ENCODE results near the gene UTF1.
"Not testable (repeated sequence)": the region's sequence is repeated elsewhere in the genome, so short reads cannot be mapped to it uniquely, and the experiment has no call there.

The UTF1 gene

GRCh38 chr10:133209641-133210040 lies 20.4 kb upstream of the UTF1 start:
- no peak for DNase-seq (ENCODE audit: low read depth)

DNA sequence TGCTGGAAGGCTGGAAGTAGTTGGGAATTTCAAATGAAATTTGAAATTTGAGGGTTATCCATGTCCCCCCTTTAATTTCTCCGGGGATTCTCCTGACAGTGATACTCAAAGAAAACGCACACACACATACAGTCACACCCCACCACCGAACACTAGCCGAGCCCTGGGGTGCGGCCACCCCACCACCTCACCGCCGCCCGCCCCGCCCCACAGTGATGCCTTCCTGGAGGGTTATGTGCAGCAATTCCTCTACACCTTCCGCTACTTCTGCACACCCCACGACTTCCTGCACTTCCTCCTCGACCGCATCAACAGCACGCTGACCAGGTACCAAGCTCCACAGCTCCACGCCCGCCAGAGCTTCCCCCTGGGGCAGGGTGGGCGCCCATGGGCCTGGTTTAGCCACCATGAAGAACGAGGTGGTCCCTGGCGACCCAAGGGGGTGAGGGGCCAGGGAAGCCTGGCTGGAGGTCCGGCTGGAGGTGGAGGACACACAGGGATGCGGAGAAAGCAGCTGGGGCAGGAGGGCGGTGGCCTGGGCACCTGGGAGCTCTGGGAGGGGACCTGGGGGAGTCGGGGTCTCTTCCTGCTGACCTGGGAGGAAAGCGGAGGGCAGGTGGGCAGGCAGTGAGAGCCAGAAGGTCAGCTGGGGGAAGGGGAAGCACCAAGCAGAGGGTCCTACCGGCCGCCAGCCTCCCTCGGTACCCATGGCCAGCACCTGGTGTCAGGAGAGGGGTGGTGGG lies 19.4 kb upstream of the UTF1 start:
- DNase-seq (ENCODE audit: low read depth): no peak

GRCh38 chr10:133211141-133211830 lies 18.7 kb upstream of the UTF1 start:
- no peak for DNase-seq (ENCODE audit: low read depth)

GRCh38 chr10:133211959-133212852 lies 17.8 kb upstream of the UTF1 start:
- DNase-seq (ENCODE audit: low read depth): no peak

GRCh38 chr10:133212853-133213494 lies 17.0 kb upstream of the UTF1 start:
- no peak for DNase-seq (ENCODE audit: low read depth)

GRCh38 chr10:133213641-133214467 lies 16.2 kb upstream of the UTF1 start:
- DNase-seq (ENCODE audit: low read depth): no peak

DNA sequence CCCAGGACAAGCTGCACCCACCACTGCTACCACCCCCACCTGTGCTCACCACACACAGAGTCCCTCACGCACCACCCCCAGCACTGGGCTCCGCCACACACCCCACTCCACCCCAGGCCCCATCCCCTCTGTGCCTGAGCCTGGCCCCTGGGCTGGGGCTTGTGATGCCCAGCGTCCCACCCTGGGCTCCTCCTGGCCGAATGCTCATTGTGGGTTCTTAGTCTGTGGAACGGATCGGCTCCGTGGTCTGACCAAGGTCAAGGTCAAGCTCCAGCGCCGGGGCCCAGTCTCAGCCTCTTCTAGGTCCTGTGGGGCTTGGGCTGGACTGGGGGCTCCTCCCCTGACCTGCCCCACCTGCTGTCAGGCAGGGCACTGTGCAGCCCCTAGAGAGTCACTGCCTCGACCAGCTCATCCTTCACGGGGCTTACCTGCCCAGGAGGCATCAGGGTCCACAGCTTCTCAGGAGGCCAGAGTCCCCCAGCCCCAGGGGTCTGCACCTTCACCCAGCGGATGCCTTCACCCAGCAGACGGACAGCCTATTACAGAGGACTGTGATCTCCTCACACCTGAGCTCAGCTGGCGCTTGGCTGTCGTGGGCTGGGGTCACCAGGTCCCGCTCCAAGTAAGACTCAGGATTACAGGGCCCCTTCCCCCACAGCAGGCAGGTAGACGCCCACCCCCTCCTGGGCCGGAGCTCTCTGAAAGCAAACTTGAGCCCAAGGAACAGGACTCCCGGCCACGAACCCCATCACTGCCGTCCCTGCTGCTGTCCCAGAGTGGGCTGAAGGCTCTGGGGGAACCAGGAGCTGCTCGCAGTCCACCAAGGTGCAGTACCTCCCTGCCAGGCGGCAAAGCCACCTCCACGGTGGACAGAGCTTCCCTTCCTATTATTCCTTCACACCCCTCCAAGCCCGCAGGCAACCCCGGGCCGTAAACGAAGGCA lies 15.3 kb upstream of the UTF1 start:
- DNase-seq (ENCODE audit: low read depth): no peak

GRCh38 chr10:133215586-133215985 lies 14.4 kb upstream of the UTF1 start:
- DNase-seq (ENCODE audit: low read depth): no peak

- DNase-seq (ENCODE audit: low read depth): no peak
These were observed 13.2 kb upstream of the UTF1 start for GRCh38 chr10:133216776-133217175.

GRCh38 chr10:133217800-133218589 lies 12.0 kb upstream of the UTF1 start:
- no peak for DNase-seq (ENCODE audit: low read depth)

- DNase-seq (ENCODE audit: low read depth): no peak
These were observed 11.1 kb upstream of the UTF1 start for GRCh38 chr10:133218891-133219290.

DNA sequence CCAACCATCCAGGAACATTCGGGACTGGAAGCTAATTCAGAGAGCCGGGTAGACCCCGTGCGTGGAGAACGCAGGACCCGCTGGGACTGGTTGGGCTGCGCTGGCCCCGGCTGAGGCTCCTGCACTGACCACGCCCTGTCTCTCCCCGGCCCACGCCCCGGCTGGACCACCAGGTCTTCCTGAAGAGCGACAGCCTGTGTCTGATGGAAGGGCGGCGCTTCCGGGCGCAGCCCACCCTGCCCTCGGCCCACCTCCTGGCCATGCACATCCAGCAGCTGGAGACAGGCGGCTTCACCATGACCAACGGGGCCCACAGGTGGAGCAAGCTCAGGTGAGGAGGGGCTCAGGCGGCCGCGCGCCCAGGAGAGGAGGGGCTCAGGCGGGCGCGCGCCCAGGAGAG lies 10.2 kb upstream of the UTF1 start:
- no peak for DNase-seq (ENCODE audit: low read depth)

GRCh38 chr10:133221331-133221730 lies 8.7 kb upstream of the UTF1 start:
- DNase-seq (ENCODE audit: low read depth): no peak

DNA sequence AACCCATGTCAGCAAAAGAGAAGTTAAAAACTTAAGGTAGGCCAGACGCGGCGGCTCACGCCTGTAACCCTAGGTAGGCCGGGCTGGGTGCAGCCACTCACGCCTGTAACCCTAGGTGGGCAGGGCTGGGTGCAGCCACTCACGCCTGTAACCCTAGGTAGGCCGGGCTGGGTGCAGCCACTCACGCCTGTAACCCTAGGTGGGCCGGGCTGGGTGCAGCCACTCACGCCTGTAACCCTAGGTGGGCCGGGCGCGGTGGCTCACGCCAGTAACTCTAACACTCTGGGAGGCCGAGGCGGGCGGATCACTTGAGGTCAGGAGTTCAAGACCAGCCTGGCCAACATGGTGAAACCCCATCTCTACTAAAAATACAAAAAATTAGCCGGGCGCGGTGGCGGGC lies 8.3 kb upstream of the UTF1 start:
- not testable (repeated sequence) for DNase-seq (ENCODE audit: low read depth)

- no peak for DNase-seq (ENCODE audit: low read depth)
These were observed 5.9 kb upstream of the UTF1 start for GRCh38 chr10:133224076-133224475.

- DNase-seq (ENCODE audit: low read depth): no peak
These were observed 5.2 kb upstream of the UTF1 start for GRCh38 chr10:133224756-133225372.

- no peak for DNase-seq (ENCODE audit: low read depth)
These were observed 4.3 kb upstream of the UTF1 start for GRCh38 chr10:133225707-133226191.

GRCh38 chr10:133226251-133226808 lies 3.7 kb upstream of the UTF1 start:
- no peak for DNase-seq (ENCODE audit: low read depth)

All from non-pigmented ciliary epithelial cell (primary cell).